HEK293 (cell line): ENCODE measurements around the gene TEDC2.

Experiments used
- CTCF ChIA-PET: fragments of 350-600 bp; formaldehyde crosslinking; extraction: SDS; loops from one replicate; lab custom pipeline; 2021; ENCODE audit warnings: antibody characterized with exemption; lab: Yijun Ruan, JAX
- POLR2A ChIA-PET: fragments of 300-600 bp; formaldehyde crosslinking; extraction: SDS; loops from one replicate; lab custom pipeline; 2020; ENCODE audit warnings: antibody characterized with exemption, inconsistent platforms; lab: Yijun Ruan, JAX
- H3K27ac ChIP-seq: fragments of 200-500 bp; sonication (Bioruptor generic); 2 replicates; pipeline ENCODE4 v1.5.1; 2014; ENCODE audit warnings: low read depth, low read length, control low read depth, inconsistent platforms; ENCODE audit errors: extremely low read depth
- H3K36me3 ChIP-seq, 2 experiments: fragments of 200-500 bp in 1 of 2; sonication (Bioruptor generic) in 1 of 2; 1 replicate in 1 of 2; 2 replicates in 1 of 2; pipeline ENCODE4 v1.5.1; 2014 to 2017; ENCODE audit warnings: inconsistent platforms in 2 of 2, low read length in 2 of 2; ENCODE audit not compliant: control insufficient read depth in 2 of 2, insufficient read depth in 1 of 2
- H3K4me1 ChIP-seq: fragments of 200-500 bp; sonication (Bioruptor generic); 2 replicates; pipeline ENCODE4 v1.5.1; 2014; ENCODE audit warnings: mild to moderate bottlenecking, low read length, inconsistent platforms; ENCODE audit not compliant: control insufficient read depth, insufficient read depth
- H3K4me3 ChIP-seq: 2 replicates; pipeline ENCODE4 v1.5.1; 2011; ENCODE audit warnings: low read depth, mild to moderate bottlenecking, control low read depth, low read length, moderate library complexity
- H3K9me3 ChIP-seq: fragments of 200-500 bp; sonication (Bioruptor generic); 2 replicates; pipeline ENCODE4 v1.5.1; 2014; ENCODE audit warnings: low read depth, low read length, inconsistent platforms; ENCODE audit not compliant: control insufficient read depth, insufficient read depth
- BCL11B ChIP-seq: fragments of 450-650 bp; formaldehyde crosslinking; IDR thresholded peaks from 2 replicates; pipeline ENCODE4 v1.5.1; 2016; ENCODE audit warnings: low read depth, missing biosample characterization, missing genetic modification characterization
- EGR2 ChIP-seq: fragments of 450-650 bp; formaldehyde crosslinking; IDR thresholded peaks from 2 replicates; pipeline ENCODE4 v1.5.1; 2016; ENCODE audit warnings: low read depth, missing biosample characterization, missing genetic modification characterization
- GLIS1 ChIP-seq: fragments of 450-650 bp; formaldehyde crosslinking; IDR thresholded peaks from 2 replicates; pipeline ENCODE4 v1.5.1; 2016; ENCODE audit warnings: missing biosample characterization, missing genetic modification characterization
- GLIS2 ChIP-seq: fragments of 450-650 bp; formaldehyde crosslinking; IDR thresholded peaks from 2 replicates; pipeline ENCODE4 v1.5.1; 2016; ENCODE audit warnings: missing biosample characterization, missing genetic modification characterization
- KLF1 ChIP-seq: fragments of 450-650 bp; formaldehyde crosslinking; IDR thresholded peaks from 2 replicates; pipeline ENCODE4 v1.5.1; 2016; ENCODE audit warnings: missing biosample characterization, missing genetic modification characterization
- SCRT1 ChIP-seq: fragments of 450-650 bp; formaldehyde crosslinking; IDR thresholded peaks from 2 replicates; pipeline ENCODE4 v1.5.1; 2016; ENCODE audit warnings: missing biosample characterization, missing genetic modification characterization, borderline replicate concordance
- ZBTB8A ChIP-seq: fragments of 450-650 bp; formaldehyde crosslinking; IDR thresholded peaks from 2 replicates; pipeline ENCODE4 v1.5.1; 2016; ENCODE audit warnings: missing biosample characterization, missing genetic modification characterization
- ZNF223 ChIP-seq: fragments of 450-650 bp; formaldehyde crosslinking; IDR thresholded peaks from 2 replicates; pipeline ENCODE4 v1.5.1; 2016; ENCODE audit warnings: missing biosample characterization, missing genetic modification characterization
- ZNF513 ChIP-seq: fragments of 450-650 bp; IDR thresholded peaks from 2 replicates; pipeline ENCODE4 v1.5.1; 2018; ENCODE audit warnings: missing biosample characterization, missing genetic modification characterization
- ZSCAN30 ChIP-seq: fragments of 450-650 bp; IDR thresholded peaks from 2 replicates; pipeline ENCODE4 v1.5.1; 2018; ENCODE audit warnings: missing biosample characterization, mild to moderate bottlenecking, missing genetic modification characterization, moderate library complexity
- TF ChIP-seq, protein P1 (sequence below): fragments of 450-650 bp; formaldehyde crosslinking; IDR thresholded peaks from 2 replicates; pipeline ENCODE4 v1.5.1; 2016; ENCODE audit warnings: missing biosample characterization, missing genetic modification characterization
- TF ChIP-seq, protein P2 (sequence below): fragments of 450-650 bp; formaldehyde crosslinking; IDR thresholded peaks from 2 replicates; pipeline ENCODE4 v1.5.1; 2016; ENCODE audit warnings: missing biosample characterization, missing genetic modification characterization

The TEDC2 gene

GRCh38 chr16:2501946-2502895 lies 42.3 kb downstream of the TEDC2 start:
- Histone ChIP-seq H3K4me3 (no peak overlapping the region), H3K4me1 (peaks cover 7% of the 10 kb centered on the region), H3K9me3 (no peaks in the 10 kb centered on the region), H3K36me3 (peaks cover 0 to 27% of the 10 kb centered on the region in 2 experiments; a peak in 2 of 3 replicates), H3K27ac (no peak overlapping the region)
- ChIA-PET POLR2A (interaction anchor here (0.7 to 2.1 kb wide), 15 partner anchors 11 to 347 kb away, joined by 3 to 27 read pairs (median 5); partner anchors contain the start of genes AMDHD2, ATP6V0C, CCNF and DNASE1L2), CTCF (interaction anchor here (0.6 to 2.6 kb wide), 32 partner anchors 9 to 371 kb away, joined by 3 to 28 read pairs (median 4); partner anchors contain the start of genes ABCA3, ATP6V0C, CASKIN1 and CEMP1)
- TF ChIP-seq GLIS2 (tag by site-specific recombination) (0 out of 2 replicates have a peak, but pooled peaks have one; percentile 9), ZNF513 (tag by site-specific recombination) (no peak), ZBTB8A (peak; percentile 53; the same call in 1 of the 2 replicates)

- POLR2A ChIA-PET = no interaction called here
- no peak overlapping the region for H3K27ac ChIP-seq
- TF ChIP-seq SCRT1 (tag by site-specific recombination) (peak; percentile 74), KLF1 (tag by site-specific recombination) (0 out of 2 replicates have a peak, but pooled peaks have one; percentile 9)
- TF ChIP-seq, protein P1, sequence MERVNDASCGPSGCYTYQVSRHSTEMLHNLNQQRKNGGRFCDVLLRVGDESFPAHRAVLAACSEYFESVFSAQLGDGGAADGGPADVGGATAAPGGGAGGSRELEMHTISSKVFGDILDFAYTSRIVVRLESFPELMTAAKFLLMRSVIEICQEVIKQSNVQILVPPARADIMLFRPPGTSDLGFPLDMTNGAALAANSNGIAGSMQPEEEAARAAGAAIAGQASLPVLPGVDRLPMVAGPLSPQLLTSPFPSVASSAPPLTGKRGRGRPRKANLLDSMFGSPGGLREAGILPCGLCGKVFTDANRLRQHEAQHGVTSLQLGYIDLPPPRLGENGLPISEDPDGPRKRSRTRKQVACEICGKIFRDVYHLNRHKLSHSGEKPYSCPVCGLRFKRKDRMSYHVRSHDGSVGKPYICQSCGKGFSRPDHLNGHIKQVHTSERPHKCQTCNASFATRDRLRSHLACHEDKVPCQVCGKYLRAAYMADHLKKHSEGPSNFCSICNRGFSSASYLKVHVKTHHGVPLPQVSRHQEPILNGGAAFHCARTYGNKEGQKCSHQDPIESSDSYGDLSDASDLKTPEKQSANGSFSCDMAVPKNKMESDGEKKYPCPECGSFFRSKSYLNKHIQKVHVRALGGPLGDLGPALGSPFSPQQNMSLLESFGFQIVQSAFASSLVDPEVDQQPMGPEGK (tag by site-specific recombination) = no peak
Observed at GRCh38 chr16:2505695-2506094, 45.8 kb downstream of the TEDC2 start.

DNA sequence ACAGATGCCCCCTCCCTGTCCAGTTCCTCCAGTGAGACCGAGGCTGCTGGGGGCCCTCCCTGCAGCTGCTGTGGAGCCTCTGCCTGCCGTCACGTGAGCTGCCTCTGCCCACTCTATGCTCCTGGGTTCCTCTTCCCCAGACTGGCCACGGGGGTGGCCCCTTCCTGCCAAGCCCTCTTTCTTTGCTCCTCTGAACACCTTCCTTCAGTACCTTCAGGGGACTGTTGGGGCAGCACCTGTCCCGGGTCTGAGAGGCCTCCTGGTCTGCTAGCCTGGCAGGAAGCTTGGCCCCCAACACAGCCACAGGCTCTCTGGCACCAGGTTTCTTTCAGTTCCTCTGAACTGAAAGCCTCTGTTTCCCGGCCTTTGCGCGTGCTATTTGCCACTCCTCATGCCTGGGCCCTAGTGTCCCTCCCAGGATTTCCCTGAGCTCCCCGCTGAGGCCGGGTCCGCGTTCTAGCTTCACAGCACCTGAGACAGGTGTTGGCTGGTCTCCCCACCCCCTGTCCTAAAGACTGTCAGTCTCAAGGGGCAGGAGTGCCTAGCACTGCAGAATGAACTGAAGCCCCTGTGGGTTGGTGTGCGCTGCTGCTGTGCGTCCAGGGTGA lies 47.2 kb downstream of the TEDC2 start:
- Histone ChIP-seq H3K4me3 (no peak overlapping the region), H3K27ac (no peak overlapping the region), H3K9me3 (no peaks in the 10 kb centered on the region), H3K36me3 (no peaks in the 10 kb centered on the region; a peak in 1 of 3 replicates), H3K4me1 (peaks cover 2% of the 10 kb centered on the region; the same call in 1 of the 2 replicates)
- ChIA-PET CTCF (no interaction called here), POLR2A (interaction anchor here (0.6 to 1.0 kb wide), 2 partner anchors 48 to 495 kb away, joined by 3 to 6 read pairs; partner anchors contain the start of gene TEDC2)
- TF ChIP-seq ZSCAN30 (tag by site-specific recombination) (no peak), BCL11B (tag by site-specific recombination) (no peak), ZNF223 (tag by site-specific recombination) (no peak), EGR2 (tag by site-specific recombination) (peak; percentile 30; the same call in 1 of the 2 replicates), GLIS1 (tag by site-specific recombination) (peak; percentile 72)
- TF ChIP-seq, protein P2, sequence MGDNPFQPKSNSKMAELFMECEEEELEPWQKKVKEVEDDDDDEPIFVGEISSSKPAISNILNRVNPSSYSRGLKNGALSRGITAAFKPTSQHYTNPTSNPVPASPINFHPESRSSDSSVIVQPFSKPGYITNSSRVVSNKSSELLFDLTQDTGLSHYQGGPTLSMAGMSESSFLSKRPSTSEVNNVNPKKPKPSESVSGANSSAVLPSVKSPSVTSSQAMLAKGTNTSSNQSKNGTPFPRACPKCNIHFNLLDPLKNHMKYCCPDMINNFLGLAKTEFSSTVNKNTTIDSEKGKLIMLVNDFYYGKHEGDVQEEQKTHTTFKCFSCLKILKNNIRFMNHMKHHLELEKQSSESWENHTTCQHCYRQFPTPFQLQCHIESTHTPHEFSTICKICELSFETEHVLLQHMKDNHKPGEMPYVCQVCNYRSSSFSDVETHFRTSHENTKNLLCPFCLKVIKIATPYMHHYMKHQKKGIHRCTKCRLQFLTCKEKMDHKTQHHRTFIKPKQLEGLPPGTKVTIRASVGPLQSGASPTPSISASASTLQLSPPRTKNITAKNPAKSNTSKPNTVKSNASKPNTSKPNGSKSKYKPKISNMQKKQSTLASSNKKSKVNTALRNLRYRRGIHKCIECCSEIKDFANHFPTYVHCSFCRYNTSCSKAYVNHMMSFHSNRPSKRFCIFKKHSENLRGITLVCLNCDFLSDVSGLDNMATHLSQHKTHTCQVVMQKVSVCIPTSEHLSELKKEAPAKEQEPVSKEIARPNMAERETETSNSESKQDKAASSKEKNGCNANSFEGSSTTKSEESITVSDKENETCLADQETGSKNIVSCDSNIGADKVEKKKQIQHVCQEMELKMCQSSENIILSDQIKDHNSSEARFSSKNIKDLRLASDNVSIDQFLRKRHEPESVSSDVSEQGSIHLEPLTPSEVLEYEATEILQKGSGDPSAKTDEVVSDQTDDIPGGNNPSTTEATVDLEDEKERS = no peak

More at GRCh38 chr16:2505695-2506094, 45.8 kb downstream of the TEDC2 start:
- Histone ChIP-seq H3K4me3 (no peak overlapping the region), H3K9me3 (no peaks in the 10 kb centered on the region), H3K4me1 (peaks cover 7% of the 10 kb centered on the region), H3K36me3 (no peaks in the 10 kb centered on the region; a peak in 1 of 3 replicates)
- CTCF ChIA-PET = no interaction called here
